ENCODE data around the gene GABRR2.
"Not testable (repeated sequence)": the region's sequence is repeated elsewhere in the genome, so short reads cannot be mapped to it uniquely, and the experiment has no call there.

GABRR2 gene

GRCh38 chr6:89237158-89237557, 77.9 kb downstream of the GABRR2 start:
- no peak for DNase-seq (ENCODE audit: low spot score)
- no peak overlapping the region for H3K4me3 ChIP-seq
- TF ChIP-seq, protein P1, sequence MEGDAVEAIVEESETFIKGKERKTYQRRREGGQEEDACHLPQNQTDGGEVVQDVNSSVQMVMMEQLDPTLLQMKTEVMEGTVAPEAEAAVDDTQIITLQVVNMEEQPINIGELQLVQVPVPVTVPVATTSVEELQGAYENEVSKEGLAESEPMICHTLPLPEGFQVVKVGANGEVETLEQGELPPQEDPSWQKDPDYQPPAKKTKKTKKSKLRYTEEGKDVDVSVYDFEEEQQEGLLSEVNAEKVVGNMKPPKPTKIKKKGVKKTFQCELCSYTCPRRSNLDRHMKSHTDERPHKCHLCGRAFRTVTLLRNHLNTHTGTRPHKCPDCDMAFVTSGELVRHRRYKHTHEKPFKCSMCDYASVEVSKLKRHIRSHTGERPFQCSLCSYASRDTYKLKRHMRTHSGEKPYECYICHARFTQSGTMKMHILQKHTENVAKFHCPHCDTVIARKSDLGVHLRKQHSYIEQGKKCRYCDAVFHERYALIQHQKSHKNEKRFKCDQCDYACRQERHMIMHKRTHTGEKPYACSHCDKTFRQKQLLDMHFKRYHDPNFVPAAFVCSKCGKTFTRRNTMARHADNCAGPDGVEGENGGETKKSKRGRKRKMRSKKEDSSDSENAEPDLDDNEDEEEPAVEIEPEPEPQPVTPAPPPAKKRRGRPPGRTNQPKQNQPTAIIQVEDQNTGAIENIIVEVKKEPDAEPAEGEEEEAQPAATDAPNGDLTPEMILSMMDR (IDR thresholded peaks at IDR 0.05), result no peak
- no peak overlapping the region for H3K27ac ChIP-seq

GRCh38 chr6:89233605-89234004, 81.5 kb downstream of the GABRR2 start:
- DNase-seq (ENCODE audit: low spot score); H3K27ac ChIP-seq: not testable (repeated sequence)

GRCh38 chr6:89222712-89223039, 92.4 kb downstream of the GABRR2 start:
- DNase-seq (ENCODE audit: low spot score), result no peak
- peak overlapping the region; percentile 49 for H3K4me3 ChIP-seq
- TF ChIP-seq, protein P1 (IDR thresholded peaks at IDR 0.05), result no peak
- H3K27ac ChIP-seq, result peak overlapping the region in 1 of 2 donors; percentile 63

More at GRCh38 chr6:89233605-89234004, 81.5 kb downstream of the GABRR2 start:
- H3K4me3 ChIP-seq, result not testable (repeated sequence)

DNA sequence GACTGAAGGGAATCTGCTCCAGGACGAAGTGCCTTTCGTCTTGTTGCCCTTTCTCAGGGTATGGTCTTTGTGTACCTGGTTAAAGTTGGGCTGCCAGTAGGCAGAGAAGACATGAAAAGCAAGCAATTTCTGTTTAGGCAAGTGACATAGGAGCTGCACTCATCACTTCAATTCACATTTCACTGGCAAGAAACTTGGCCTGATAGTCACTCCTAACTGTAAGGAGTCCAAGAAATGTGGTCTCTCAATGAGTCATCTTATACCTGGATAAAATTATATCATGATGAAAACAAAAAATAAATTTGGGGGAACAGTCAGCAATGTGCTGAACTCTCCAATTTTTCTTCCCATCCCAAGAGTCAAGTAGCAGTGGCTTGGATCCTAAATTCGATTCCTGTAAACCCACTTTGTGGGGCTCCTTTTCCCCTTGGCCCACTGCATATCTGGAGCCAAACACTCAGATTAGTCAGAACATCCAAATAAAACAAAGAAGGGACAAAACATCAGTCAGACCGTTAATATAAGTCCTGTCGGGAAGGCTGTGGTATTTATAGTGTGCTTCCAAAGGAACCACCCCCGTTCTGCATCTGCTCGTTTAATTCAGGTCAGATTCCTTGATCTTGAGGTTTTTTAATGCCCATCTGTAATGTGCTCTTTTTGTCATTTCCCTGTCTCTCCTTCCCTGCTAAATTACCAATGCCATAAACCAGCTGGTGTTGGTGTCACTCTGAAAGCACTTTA, 93.0 kb downstream of the GABRR2 start:
- peak overlapping the region; percentile 49 for H3K4me3 ChIP-seq
- TF ChIP-seq, protein P1 (IDR thresholded peaks at IDR 0.05), result no peak

GRCh38 chr6:89221129-89221528, 94.0 kb downstream of the GABRR2 start:
- TF ChIP-seq, protein P1 (IDR thresholded peaks at IDR 0.05), result no peak
- no peak overlapping the region for H3K27ac ChIP-seq
- no peak overlapping the region for H3K4me3 ChIP-seq

More for the DNA sequence above, 93.0 kb downstream of the GABRR2 start:
- no peak for DNase-seq (ENCODE audit: low spot score)
- H3K27ac ChIP-seq, result peak overlapping the region in 1 of 2 donors; percentile 63

DNA sequence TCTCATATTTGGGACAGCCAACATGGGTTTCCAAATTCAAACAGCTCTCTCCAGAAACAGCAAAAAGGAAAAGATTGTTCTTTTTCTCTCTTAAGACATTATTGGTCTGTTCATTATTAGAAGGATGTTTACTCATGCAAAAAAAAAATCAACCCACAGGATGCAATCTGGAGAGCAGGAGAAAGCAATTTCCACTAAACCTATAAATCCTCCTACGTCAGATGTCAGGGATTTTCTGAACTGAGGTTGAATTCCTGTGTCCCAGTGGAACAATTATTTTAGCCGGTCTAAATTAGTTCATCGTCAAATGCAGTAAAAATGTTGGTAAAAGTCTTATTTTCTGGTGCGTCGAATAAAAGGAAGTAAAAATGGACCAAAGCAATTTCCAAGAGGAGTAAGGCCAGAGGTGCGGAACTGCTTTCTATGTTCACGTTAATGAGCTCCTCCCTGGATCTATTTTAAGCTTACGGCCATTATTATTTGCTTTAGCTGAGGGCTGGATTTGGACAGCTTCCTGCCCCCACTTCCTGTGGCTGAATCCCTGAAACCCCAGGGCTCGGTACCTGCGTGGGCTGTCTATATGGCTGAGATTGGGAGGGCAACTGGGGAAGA, 97.7 kb downstream of the GABRR2 start, which contains the start of gene GABRR1:
GABRR1 (minus strand) TSS at position 60 of the 612 bp plus-strand sequence; CDS start at position 24, 36 bp downstream.
- TF ChIP-seq, protein P1 (IDR thresholded peaks at IDR 0.05), result no peak
- DNase-seq (ENCODE audit: low spot score), result no peak

More at GRCh38 chr6:89221129-89221528, 94.0 kb downstream of the GABRR2 start:
- no peak for DNase-seq (ENCODE audit: low spot score)

GRCh38 chr6:89216411-89216810, 98.7 kb downstream of the GABRR2 start:
- H3K27ac ChIP-seq, result no peak overlapping the region
- H3K4me3 ChIP-seq, result no peak overlapping the region
- DNase-seq (ENCODE audit: low spot score), result no peak
- TF ChIP-seq, protein P1 (IDR thresholded peaks at IDR 0.05), result no peak

More for the DNA sequence above, 97.7 kb downstream of the GABRR2 start, which contains the start of gene GABRR1:
- Histone ChIP-seq H3K4me3 (peak within 1 kb of the TSS; percentile 21), H3K27ac (peak within 1 kb of the TSS in 1 of 2 donors; percentile 2)
